K562 (cell line): ENCODE results near the gene ZNF474. TPM values are rescaled to one million over a fixed set of nuclear protein-coding genes. Genes with fewer than 3 reads are reported as not detected.
A peak's percentile ranks its signal among the peaks of the same experiment; 100 is the strongest.

Source experiments
- ATF4 ChIP-seq: fragments of 450-650 bp; formaldehyde crosslinking; IDR thresholded peaks from 2 replicates; pipeline ENCODE4 v1.4.0; 2022; ENCODE audit warnings: mild to moderate bottlenecking, moderate library complexity
- CBFA2T2 ChIP-seq: fragments of 450-650 bp; conservative IDR thresholded peaks from 2 replicates; pipeline ENCODE4 v1.6.1; 2017; ENCODE audit warnings: mild to moderate bottlenecking
- CBX8 ChIP-seq: fragments of 200-600 bp; sonication (generic); IDR thresholded peaks from 2 replicates; pipeline ENCODE4 v1.6.1; 2012; ENCODE audit warnings: borderline replicate concordance, mixed run types, low read depth, mild to moderate bottlenecking, moderate library complexity, mixed read lengths, low read length, control low read depth, inconsistent platforms; ENCODE audit not compliant: poor library complexity, severe bottlenecking; ENCODE audit errors: extremely low read depth
- CHD2 ChIP-seq: IDR thresholded peaks from 2 replicates; pipeline ENCODE4 v1.6.1; 2011; ENCODE audit warnings: low read depth, low read length
- CREB5 ChIP-seq: fragments of 250-450 bp; sonication (Bioruptor Pico); IDR thresholded peaks from 2 replicates; pipeline ENCODE4 v1.5.0; 2020; ENCODE audit warnings: mild to moderate bottlenecking
- CSDE1 ChIP-seq, 2 experiments: fragments of 450-650 bp; IDR thresholded peaks; 2 replicates each; pipeline ENCODE4 v1.6.1; 2016; ENCODE audit warnings: mild to moderate bottlenecking in 1 of 2
- DIDO1 ChIP-seq: fragments of 450-650 bp; IDR thresholded peaks from 2 replicates; pipeline ENCODE4 v1.6.1; 2016; ENCODE audit warnings: low read depth, missing biosample characterization, missing genetic modification characterization
- ETV1 ChIP-seq: fragments of 450-650 bp; conservative IDR thresholded peaks from 2 replicates; pipeline ENCODE4 v1.6.1; 2016; ENCODE audit warnings: missing genetic modification characterization, control low read depth, low read depth, missing compliant biosample characterization
- GABPB2 ChIP-seq: fragments of 250-450 bp; sonication (Bioruptor Pico); conservative IDR thresholded peaks from 2 replicates; pipeline ENCODE4 v1.5.1; 2021; ENCODE audit warnings: mild to moderate bottlenecking
- GATAD2A ChIP-seq: fragments of 450-650 bp; IDR thresholded peaks from 2 replicates; pipeline ENCODE4 v1.6.1; 2017
- HLTF ChIP-seq: fragments of 450-650 bp; IDR thresholded peaks from 2 replicates; pipeline ENCODE4 v1.6.1; 2016
- IFI16 ChIP-seq: fragments of 250-450 bp; sonication (Bioruptor Pico); IDR thresholded peaks from 2 replicates; pipeline ENCODE4 v2.1.2; 2022; ENCODE audit warnings: mild to moderate bottlenecking, inconsistent platforms
- LARP7 ChIP-seq: fragments of 450-650 bp; IDR thresholded peaks from 2 replicates; pipeline ENCODE4 v1.6.1; 2016
- MEIS2 ChIP-seq: fragments of 450-650 bp; IDR thresholded peaks from 2 replicates; pipeline ENCODE4 v1.6.1; 2014; ENCODE audit warnings: mild to moderate bottlenecking; ENCODE audit not compliant: partially characterized antibody
- NFATC3 ChIP-seq: fragments of 450-650 bp; IDR thresholded peaks from 2 replicates; pipeline ENCODE4 v1.6.1; 2017; ENCODE audit warnings: mild to moderate bottlenecking
- RBBP5 ChIP-seq: fragments of 200-600 bp; sonication (generic); IDR thresholded peaks from 2 replicates; pipeline ENCODE4 v1.6.1; 2012; ENCODE audit warnings: borderline replicate concordance, mild to moderate bottlenecking, low read length, control low read depth, inconsistent platforms; ENCODE audit not compliant: insufficient read depth, poor library complexity, severe bottlenecking
- SIRT6 ChIP-seq: IDR thresholded peaks from one replicate; pipeline ENCODE4 v1.6.1; 2012; ENCODE audit warnings: low read depth, mild to moderate bottlenecking, control low read depth, inconsistent platforms, low read length, moderate library complexity
- SIX5 ChIP-seq, 2 experiments: IDR thresholded peaks; 2 replicates each; pipeline ENCODE4 v1.6.1; 2011; ENCODE audit warnings: low read length in 2 of 2, borderline replicate concordance in 1 of 2, low read depth in 1 of 2, mild to moderate bottlenecking in 1 of 2, moderate library complexity in 1 of 2; ENCODE audit not compliant: insufficient read depth in 1 of 2
- SOX6 ChIP-seq: fragments of 450-650 bp; IDR thresholded peaks from 2 replicates; pipeline ENCODE4 v1.6.1; 2014; ENCODE audit warnings: mild to moderate bottlenecking
- STAG1 ChIP-seq: sonication (generic); formaldehyde crosslinking; IDR thresholded peaks from 2 replicates; pipeline ENCODE4 v1.5.0; 2020; ENCODE audit warnings: missing genetic modification reagents, borderline replicate concordance
- SUPT5H ChIP-seq: fragments of 450-650 bp; IDR thresholded peaks from 2 replicates; pipeline ENCODE4 v1.6.1; 2016
- TRIM24 ChIP-seq, 2 experiments: fragments of 450-650 bp; IDR thresholded peaks; 2 replicates each; pipeline ENCODE4 v1.6.1; 2016
- ZNF133 ChIP-seq: fragments of 250-450 bp; sonication (Bioruptor Pico); IDR thresholded peaks from 2 replicates; pipeline ENCODE4 v1.4.0; 2020; ENCODE audit warnings: mild to moderate bottlenecking
- ZNF212 ChIP-seq: fragments of 450-650 bp; formaldehyde crosslinking; IDR thresholded peaks from 2 replicates; pipeline ENCODE4 v1.4.0; 2020; ENCODE audit warnings: mild to moderate bottlenecking
- ZNF24 ChIP-seq: fragments of 450-650 bp; IDR thresholded peaks from 2 replicates; pipeline ENCODE4 v1.6.1; 2016
- polyA plus RNA-seq, 8 experiments: library from polyadenylated mRNA; depleted of rRNA in 4 of 8; stranded (reverse) in 5 of 8; unstranded in 3 of 8; fragments of >200 nt; fragmentation: Nextera tagmentation in 2 of 8; fragmentation: Illumina TruSeq in 1 of 8; extraction: Ambion mirVana in 2 of 8; extraction: Trizol in 1 of 8; gene quantifications; 2 replicates each; pipeline versions ENCODE4 v1.2.1 to v1.2.3, GENCODE V29; 2011 to 2014; ENCODE audit warnings: inconsistent platforms in 1 of 8, missing spikeins in 1 of 8
- total RNA-seq, 7 experiments: library from RNA; depleted of rRNA in 6 of 7; stranded (reverse); fragments of >200 nt in 6 of 7; fragmentation: Illumina TruSeq in 2 of 7; extraction: Trizol in 2 of 7; gene quantifications; 2 replicates each; pipeline versions ENCODE4 v1.2.1 to v1.2.3, GENCODE V29; 2011 to 2021; ENCODE audit warnings: low replicate concordance in 1 of 7

The ZNF474 gene
- total and polyA plus RNA-seq, 9 of the 15 experiments (the other 6 are each of a cell fraction or from before 2014, with no cell fraction given) = 0.16 to 0.62 (median 0.39) TPM

- no peak for TF ChIP-seq ZNF212
- TF ChIP-seq DIDO1 = no peak
- peak; percentile 89 for TF ChIP-seq CBFA2T2
- peak; percentile 61 for TF ChIP-seq SUPT5H
- no peak for TF ChIP-seq CHD2
- TF ChIP-seq IFI16 (CRISPR knock-in tag) = no peak
- no peak for TF ChIP-seq SIX5 (IDR thresholded peaks at IDR 0.05; ENCODE audit: borderline replicate concordance in 1 of 2, insufficient read depth in 1 of 2, low read depth in 1 of 2, low read length in 2 of 2)
- TF ChIP-seq ZNF24 = no peak
- TF ChIP-seq CSDE1 (IDR thresholded peaks at IDR 0.05) = no peak
- no peak for TF ChIP-seq GABPB2 (CRISPR knock-in tag)
- no peak for TF ChIP-seq RBBP5
- peak; percentile 85 for TF ChIP-seq GATAD2A
- peak; percentile 59 for TF ChIP-seq MEIS2
- TF ChIP-seq ZNF133 = no peak
- TF ChIP-seq NFATC3 = no peak
- TF ChIP-seq SOX6 = peak; percentile 93
- TF ChIP-seq CBX8 = no peak
- TF ChIP-seq CREB5 (CRISPR knock-in tag) = no peak
- TF ChIP-seq ETV1 (tag) = no peak
- no peak for TF ChIP-seq STAG1 (CRISPR knock-in tag)
- TF ChIP-seq HLTF = no peak
- no peak for TF ChIP-seq ATF4 (CRISPR knock-in tag)
- TF ChIP-seq LARP7 = no peak
- TF ChIP-seq SIRT6 = no peak
- TF ChIP-seq TRIM24 (IDR thresholded peaks at IDR 0.05) = peak; percentile 68 to 83; a peak in 3 of 4 replicates
Observed at GRCh38 chr5:122112733-122113558, 16.4 kb upstream of the ZNF474 start (continued).
